Activated CD4-positive, alpha-beta T cell treated with anti-CD3 and anti-CD28 coated beads for 1 hour (primary cell): Measurements from ENCODE around the gene CDYL.

ENCODE experiments used
- DNase-seq: peaks from one replicate; pipeline ENCODE4 v3.0.0-alpha.2; 2020

The CDYL gene

GRCh38 chr6:4910037-4910760 is 134.0 kb downstream of the CDYL start:
- DNase-seq: no peak

GRCh38 chr6:4912559-4912958 is 136.4 kb downstream of the CDYL start:
- no peak for DNase-seq

- DNase-seq: no peak
Observed at GRCh38 chr6:4913705-4914419, 137.7 kb downstream of the CDYL start.

DNA sequence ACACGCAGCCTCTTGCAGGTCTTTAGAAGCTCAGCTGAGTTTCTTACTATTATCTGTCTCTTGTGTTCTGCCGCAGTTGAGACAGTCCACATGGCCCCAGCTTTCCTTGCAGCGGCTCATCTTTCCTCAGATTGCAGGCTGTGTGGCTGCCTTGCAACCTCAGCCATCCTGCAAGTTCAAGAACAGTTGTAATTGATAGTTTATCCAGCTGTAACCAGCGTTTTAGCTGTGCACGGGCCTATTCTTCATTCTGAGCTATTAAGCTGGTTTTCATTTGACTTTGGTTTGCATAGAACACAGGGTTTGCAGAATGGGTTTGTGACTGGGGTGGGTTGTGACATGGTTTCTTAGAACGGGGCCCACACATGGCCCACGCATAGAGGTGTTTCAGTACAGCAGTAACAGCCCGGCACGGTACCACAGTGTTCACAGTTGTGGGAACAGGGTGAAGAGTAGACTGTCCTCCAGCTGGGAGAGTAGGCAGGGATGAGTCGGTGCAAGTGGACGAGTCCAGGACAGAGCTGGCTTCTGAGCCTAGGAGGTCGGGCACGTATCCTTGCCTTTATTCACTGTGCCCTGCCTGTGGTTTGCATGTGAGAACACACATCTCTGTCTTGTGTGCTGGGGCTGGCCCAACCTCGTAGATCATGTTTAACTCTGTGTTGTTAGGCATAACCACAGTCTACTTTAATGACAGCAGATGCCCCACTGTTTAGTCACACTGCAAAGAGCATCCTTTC is 138.4 kb downstream of the CDYL start:
- DNase-seq: no peak

DNA sequence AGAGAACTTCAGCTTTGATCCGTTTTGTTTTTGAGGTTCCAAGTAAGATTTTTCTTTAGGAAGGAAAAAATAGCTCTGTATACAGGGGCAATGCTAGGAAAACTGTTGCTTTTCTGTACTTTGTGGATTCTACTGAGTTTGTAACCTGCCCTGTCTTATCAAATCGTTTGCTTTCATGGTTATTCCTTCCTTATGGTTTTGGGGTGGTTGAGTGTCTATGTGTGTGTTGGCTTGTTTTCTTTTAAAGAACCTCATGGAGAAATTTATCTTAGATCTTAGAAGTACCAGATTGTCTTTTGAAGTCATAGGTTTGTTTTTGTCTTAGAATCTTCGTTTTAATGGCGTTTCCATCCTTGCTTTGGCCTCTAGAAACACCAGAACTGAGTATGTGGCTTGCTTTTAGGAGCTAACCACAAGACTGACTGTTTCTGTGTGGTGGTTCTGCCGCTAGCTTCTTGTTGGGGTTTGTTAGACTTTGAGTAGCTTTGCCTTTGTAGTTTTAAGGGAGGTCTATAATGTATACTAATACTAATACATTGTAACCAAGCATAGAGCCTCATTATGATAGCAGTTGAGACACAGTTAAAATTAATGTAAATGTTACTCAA is 140.9 kb downstream of the CDYL start:
- DNase-seq: no peak

- DNase-seq: no peak
Observed at GRCh38 chr6:4920914-4921410, 144.8 kb downstream of the CDYL start.

GRCh38 chr6:4922488-4923037 is 146.4 kb downstream of the CDYL start:
- no peak for DNase-seq

DNA sequence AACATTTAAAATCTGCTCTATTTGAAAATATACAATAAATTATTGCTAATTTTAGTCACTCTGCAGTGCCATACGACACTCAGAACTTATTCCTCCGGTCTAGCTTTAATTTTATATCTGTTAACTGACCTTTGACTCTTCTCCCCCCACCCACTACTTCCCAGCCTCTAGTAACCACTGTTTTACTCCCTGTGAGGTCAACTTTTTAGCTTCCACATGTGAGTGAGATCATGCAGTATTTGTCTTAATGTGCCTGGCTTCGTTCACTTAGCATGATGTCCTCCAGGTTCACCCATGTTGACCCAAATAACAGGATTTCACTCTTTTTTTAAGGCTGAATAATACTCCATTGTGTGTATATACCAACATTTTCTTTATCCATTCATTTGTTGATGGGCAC is 146.9 kb downstream of the CDYL start:
- no peak for DNase-seq

DNA sequence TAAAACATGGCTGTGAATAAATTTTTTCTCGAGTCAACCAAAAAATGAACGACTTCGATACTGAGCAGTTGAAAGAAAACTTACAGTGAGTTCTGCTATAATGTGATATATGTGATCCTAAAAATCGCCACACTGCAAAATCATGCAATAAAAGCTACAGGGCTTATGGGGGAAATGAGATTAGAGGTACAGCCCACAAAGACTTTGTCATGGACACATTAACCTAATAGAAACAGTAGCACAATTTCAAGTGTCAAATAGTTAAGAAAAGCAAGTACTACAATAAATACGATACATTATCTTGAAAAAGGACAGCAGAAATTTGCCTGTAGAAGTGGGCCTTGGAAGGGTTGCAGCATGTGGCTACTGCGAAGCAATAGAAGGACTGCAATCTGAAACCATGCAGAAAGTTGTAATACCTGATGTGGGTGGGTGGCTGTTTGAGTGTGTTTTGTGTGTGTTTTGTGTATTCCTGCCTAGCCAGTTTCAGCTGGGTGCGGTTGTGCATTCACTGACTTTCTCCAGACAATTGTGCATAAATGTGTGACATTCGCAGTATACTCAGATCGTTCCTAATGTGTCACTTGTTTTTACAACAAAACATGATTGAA is 148.6 kb downstream of the CDYL start:
- no peak for DNase-seq

GRCh38 chr6:4925580-4925979 is 149.4 kb downstream of the CDYL start:
- no peak for DNase-seq

DNA sequence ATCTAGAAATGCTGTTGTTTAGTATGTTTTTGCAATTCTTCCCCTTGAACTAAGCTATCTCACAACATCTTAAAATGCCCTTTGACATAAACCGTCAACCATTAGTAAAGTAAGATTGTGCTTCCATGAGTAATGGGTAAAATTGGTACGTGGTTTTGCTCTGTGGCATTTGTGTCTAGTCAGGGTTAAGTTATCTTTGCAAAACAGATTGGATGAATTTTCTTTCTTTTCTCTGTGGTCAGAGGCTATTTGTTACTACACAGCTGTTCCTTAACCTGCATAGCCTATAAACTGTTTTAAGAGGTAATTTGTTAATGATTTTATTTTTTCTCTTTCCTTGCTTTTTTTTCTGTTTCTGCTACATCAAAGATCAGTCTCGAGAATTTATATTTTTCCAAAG is 152.2 kb downstream of the CDYL start:
- no peak for DNase-seq

GRCh38 chr6:4929097-4929718 is 153.0 kb downstream of the CDYL start:
- no peak for DNase-seq

GRCh38 chr6:4930025-4930691 is 154.0 kb downstream of the CDYL start:
- no peak for DNase-seq

- DNase-seq: no peak
Observed at GRCh38 chr6:4931530-4932227, 155.5 kb downstream of the CDYL start.

DNA sequence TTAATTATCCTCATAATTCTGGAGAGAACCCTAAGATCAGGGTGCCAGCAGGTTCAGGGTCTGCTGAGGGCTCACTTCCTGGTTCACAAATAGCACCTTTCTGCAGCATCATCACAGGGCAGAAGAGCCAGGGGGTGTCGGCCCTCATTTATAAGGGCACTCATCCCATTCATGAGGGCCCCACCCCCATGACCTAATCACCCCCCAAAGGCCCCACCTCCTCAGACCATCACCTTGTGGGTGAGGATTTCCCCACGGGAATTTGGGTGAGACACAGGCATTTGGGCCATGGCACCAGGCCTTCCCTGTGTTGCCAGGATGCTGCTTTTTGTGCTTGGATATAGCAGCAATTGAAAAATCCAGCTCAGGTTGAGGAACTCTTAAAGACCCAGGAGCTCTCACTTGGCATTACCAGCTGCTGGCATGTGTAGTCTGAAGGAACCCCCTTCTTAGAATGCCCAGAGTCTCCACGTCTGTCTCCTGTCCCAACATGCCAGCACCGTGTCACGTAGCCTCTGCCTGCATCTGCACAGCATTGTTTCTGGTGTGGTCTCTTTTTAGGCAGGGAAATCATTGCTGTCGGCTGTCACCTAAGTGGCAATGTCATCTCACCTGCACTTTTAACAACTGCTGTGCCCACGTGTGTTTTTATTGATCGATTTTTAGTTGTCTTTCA is 156.2 kb downstream of the CDYL start:
- DNase-seq: no peak

DNA sequence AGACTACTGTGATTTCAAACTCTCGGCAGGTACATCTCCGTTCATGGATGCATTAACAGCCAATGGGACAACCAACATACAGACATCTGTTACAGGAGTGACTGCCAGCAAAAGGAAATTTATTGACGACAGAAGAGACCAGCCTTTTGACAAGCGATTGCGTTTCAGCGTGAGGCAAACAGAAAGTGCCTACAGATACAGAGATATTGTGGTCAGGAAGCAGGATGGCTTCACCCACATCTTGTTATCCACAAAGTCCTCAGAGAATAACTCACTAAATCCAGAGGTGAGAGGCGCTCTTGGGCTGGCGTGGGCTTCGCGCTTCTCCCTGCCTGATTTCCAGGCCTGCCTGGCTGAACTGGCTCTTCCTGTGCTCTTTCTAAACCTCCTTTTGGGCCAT is 159.3 kb downstream of the CDYL start:
- DNase-seq: no peak

- DNase-seq: no peak
Observed at GRCh38 chr6:4935975-4936680, 159.9 kb downstream of the CDYL start.

GRCh38 chr6:4936681-4937041 is 160.5 kb downstream of the CDYL start:
- no peak for DNase-seq

- no peak for DNase-seq
Observed at GRCh38 chr6:4937414-4937813, 161.2 kb downstream of the CDYL start.

DNA sequence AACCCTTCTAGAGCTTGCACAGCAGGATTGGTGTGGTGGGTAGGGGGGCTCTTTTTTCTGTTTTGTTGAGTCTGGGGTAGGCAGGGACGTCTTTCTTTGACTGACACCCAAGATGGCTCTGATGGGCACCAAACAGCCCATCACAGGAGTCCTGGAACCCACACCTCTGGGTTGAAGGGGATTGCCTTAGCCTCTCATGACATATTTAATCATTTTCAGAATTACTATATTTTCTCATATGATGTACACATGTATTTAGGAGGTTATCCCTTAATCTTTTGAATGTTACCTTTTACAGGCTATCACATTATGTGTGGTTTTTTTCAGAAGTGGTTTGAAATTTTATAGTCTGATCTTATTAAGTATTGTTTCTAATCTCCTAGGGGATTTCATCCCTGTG is 163.0 kb downstream of the CDYL start:
- DNase-seq: no peak
